Naive thymus-derived CD4-positive, alpha-beta T cell (primary cell): ENCODE measurements around the gene B2M. TPM values are rescaled to one million over a fixed set of nuclear protein-coding genes. Genes with fewer than 3 reads are reported as not detected.
"Not testable (repeated sequence)": the region's sequence is repeated elsewhere in the genome, so short reads cannot be mapped to it uniquely, and the experiment has no call there.

Experiments
- ATAC-seq: fragments of 150-1000 bp; cut with Tn5 transposase; 2 replicates; pipeline ENCODE4 v1.10.0; 2021; ENCODE audit warnings: mild to moderate bottlenecking, moderate library complexity
- CTCF ChIA-PET: fragments of 350-600 bp; sonication (Branson Sonifier 250); formaldehyde crosslinking; loops from one replicate; lab custom pipeline; 2021; ENCODE audit warnings: antibody characterized with exemption; lab: Charles Lee
- POLR2A ChIA-PET: fragments of 350-600 bp; sonication (Branson Sonifier 250); formaldehyde crosslinking; loops from one replicate; lab custom pipeline; 2021; ENCODE audit warnings: antibody characterized with exemption, inconsistent platforms; lab: Charles Lee
- DNase-seq, 9 donors: peaks; one replicate each; pipeline versions ENCODE4 v3.0.0 to v3.0.0-alpha.2; 2020 to 2022; ENCODE audit warnings: mixed read lengths in 1 of 9
- H3K27ac ChIP-seq: one replicate; pipeline ENCODE4 v1.7.0; 2013; ENCODE audit warnings: mild to moderate bottlenecking, low read depth, low read length, moderate library complexity
- H3K27me3 ChIP-seq, 2 donors: one replicate each; pipeline ENCODE4 v1.7.0; 2013; ENCODE audit warnings: low read length in 2 of 2, mild to moderate bottlenecking in 2 of 2, moderate library complexity in 2 of 2; ENCODE audit not compliant: control insufficient read depth in 2 of 2, insufficient read depth in 2 of 2
- H3K36me3 ChIP-seq, 3 experiments: 1 replicate in 2 of 3; 2 replicates in 1 of 3; pipeline ENCODE4 v1.7.0; 2013; ENCODE audit warnings: low read length in 3 of 3, mild to moderate bottlenecking in 3 of 3, moderate library complexity in 1 of 3; ENCODE audit not compliant: insufficient read depth in 3 of 3, control insufficient read depth in 2 of 3
- H3K4me1 ChIP-seq, 2 donors: one replicate each; pipeline ENCODE4 v1.7.0; 2013; ENCODE audit warnings: low read length in 2 of 2, mild to moderate bottlenecking in 2 of 2, moderate library complexity in 1 of 2; ENCODE audit not compliant: control insufficient read depth in 2 of 2, insufficient read depth in 2 of 2
- H3K4me3 ChIP-seq: 2 replicates; pipeline ENCODE4 v1.7.0; 2013; ENCODE audit warnings: mild to moderate bottlenecking, low read length
- H3K9me3 ChIP-seq, 3 experiments: 1 replicate in 2 of 3; 2 replicates in 1 of 3; pipeline ENCODE4 v1.7.0; 2013; ENCODE audit warnings: low read length in 3 of 3; ENCODE audit not compliant: control insufficient read depth in 2 of 3
- H3K27ac Mint-ChIP-seq, 9 donors: one replicate each; pipeline ENCODE4 v1.8.0; 2020 to 2022; ENCODE audit warnings: mixed read lengths in 9 of 9, mild to moderate bottlenecking in 8 of 9, moderate library complexity in 5 of 9, inconsistent platforms in 2 of 9
- H3K27me3 Mint-ChIP-seq, 5 donors: one replicate each; pipeline ENCODE4 v1.8.0; 2021 to 2022; ENCODE audit warnings: mixed read lengths in 5 of 5, mild to moderate bottlenecking in 1 of 5
- H3K36me3 Mint-ChIP-seq, 5 donors: one replicate each; pipeline ENCODE4 v1.8.0; 2020 to 2022; ENCODE audit warnings: mixed read lengths in 5 of 5, mild to moderate bottlenecking in 3 of 5, inconsistent platforms in 1 of 5
- H3K4me1 Mint-ChIP-seq, 7 donors: one replicate each; pipeline ENCODE4 v1.8.0; 2020 to 2022; ENCODE audit warnings: mixed read lengths in 7 of 7, mild to moderate bottlenecking in 3 of 7, inconsistent platforms in 1 of 7
- H3K4me3 Mint-ChIP-seq, 10 donors: one replicate each; pipeline ENCODE4 v1.8.0; 2020 to 2022; ENCODE audit warnings: mild to moderate bottlenecking in 10 of 10, mixed read lengths in 10 of 10, moderate library complexity in 6 of 10, inconsistent platforms in 2 of 10
- H3K9me3 Mint-ChIP-seq, 11 donors: one replicate each; pipeline ENCODE4 v1.8.0; 2020 to 2022; ENCODE audit warnings: mixed read lengths in 11 of 11, mild to moderate bottlenecking in 4 of 11, inconsistent platforms in 1 of 11, moderate library complexity in 1 of 11
- intact Hi-C, 2 donors: fragments of 100-400 bp; cut with micrococcal nuclease; formaldehyde crosslinking; loops; one replicate each; pipeline ENCODE4 v1.15.1; 2023
- polyA plus RNA-seq, 2 donors: library from polyadenylated mRNA; unstranded; fragments of 300-500 nt; fragmentation: Illumina TruSeq; gene quantifications; one replicate each; pipeline ENCODE4 v1.2.3, GENCODE V29; 2021
- total RNA-seq, 6 experiments: library from RNA in 5 of 6; stranded (reverse) in 5 of 6; gene quantifications; 1 replicate in 5 of 6; 2 replicates in 1 of 6; pipeline ENCODE4 v1.2.3 and lab custom pipeline; 2021 to 2026

The B2M gene
- total and polyA plus RNA-seq, 7 experiments from 2014 or later, result 4,325 to 34,374 (median 6,506) TPM

DNA sequence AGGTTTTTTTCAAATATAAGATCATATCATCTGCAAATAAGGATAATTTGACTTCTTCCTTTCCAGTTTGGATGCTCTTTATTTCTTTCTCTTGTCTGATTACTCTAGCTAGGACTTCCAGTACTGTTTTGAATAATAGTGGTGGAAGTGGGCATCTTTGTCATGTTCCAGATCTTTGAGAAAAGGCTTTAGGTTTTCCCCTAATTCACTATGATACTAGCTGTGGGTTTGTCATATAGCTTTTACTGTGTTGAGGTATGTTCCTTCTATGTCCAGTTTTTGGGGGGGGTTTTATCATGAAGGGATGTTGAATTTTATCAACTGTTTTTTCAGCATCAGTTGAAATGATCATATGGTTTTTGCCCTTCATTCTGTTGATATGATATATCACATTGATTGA, 10.6 kb upstream of the B2M start:
- POLR2A ChIA-PET, result interaction anchor here (1.2 to 8.4 kb wide), 6 partner anchors 8 to 32 kb away, joined by 4 to 156 read pairs (median 12); partner anchors contain the start of genes B2M, PATL2 and SPG11
- DNase-seq, H3K4me1 ChIP-seq, H3K27ac ChIP-seq, H3K36me3 ChIP-seq, H3K27ac Mint-ChIP-seq, H3K9me3 ChIP-seq, H3K4me3 Mint-ChIP-seq, ATAC-seq, H3K27me3 ChIP-seq, intact Hi-C loops, H3K4me3 ChIP-seq, CTCF ChIA-PET: not testable (repeated sequence)
- Mint-ChIP-seq H3K27me3 (peaks cover 0 to 20% (median 0%) of the 10 kb centered on the region in 5 donors), H3K9me3 (peaks cover 0 to 61% (median 37%) of the 10 kb centered on the region in 11 donors), H3K4me1 (peaks cover 16 to 48% (median 24%) of the 10 kb centered on the region in 7 donors), H3K36me3 (peaks cover 0 to 52% (median 25%) of the 10 kb centered on the region in 5 donors)

DNA sequence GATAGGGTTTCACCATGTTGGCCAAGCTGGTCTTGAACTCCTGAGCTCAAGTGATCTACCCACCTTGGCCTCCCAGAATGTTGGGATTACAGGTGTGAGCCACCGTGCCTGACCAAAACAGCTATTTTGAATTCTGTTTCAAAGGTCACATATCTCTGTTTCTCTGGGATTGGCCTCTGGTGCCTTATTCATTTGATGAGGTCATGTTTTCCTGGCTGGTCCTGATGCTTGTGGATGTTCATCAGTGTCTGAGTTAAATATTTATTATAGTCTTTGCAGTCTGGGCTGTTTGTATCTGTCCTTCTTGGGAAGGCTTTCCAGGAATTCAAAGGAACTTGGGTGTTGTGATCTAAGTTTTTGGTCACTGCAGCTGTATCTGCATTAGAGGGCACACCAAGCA, 5.3 kb upstream of the B2M start:
- intact Hi-C loops, result no loop called here
- DNase-seq, result no peak
- POLR2A ChIA-PET, result interaction anchor here (1.2 to 39.4 kb wide), 5 partner anchors 8 to 31 kb away, joined by 3 to 3822 read pairs (median 132); partner anchors contain the start of genes SPG11 and TRIM69

DNA sequence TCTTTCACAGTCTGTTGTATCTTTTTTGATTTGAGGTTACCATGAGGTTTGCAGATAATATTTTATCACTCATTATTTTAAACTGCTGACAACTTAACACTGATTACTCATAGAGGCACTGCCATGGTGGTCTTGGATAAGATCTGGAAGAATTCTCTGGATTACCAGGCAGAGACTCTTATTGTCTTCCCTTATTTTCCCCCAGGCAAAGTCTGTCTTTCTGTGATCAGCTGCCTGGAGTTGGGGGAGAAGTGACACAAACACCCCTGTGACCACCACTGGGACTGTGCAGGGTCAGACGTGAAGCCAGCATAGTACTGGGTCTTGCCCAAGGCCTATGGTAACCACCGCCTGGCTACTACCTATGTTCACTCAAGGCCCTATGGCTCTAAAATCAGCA, 4.9 kb upstream of the B2M start:
- H3K27ac Mint-ChIP-seq, result peak overlapping the region in 1 of 9 donors; percentile 18
- ChIA-PET POLR2A (interaction anchor here (0.5 to 39.4 kb wide), 6 partner anchors 8 to 85 kb away, joined by 3 to 3822 read pairs (median 69); partner anchors contain the start of genes SPG11 and TRIM69), CTCF (interaction anchor here (1.1 to 13.5 kb wide), 2 partner anchors 24 to 43 kb away, joined by 4 to 235 read pairs; partner anchors contain the start of gene SPG11)
- Histone ChIP-seq H3K9me3 (no peaks in the 10 kb centered on the region), H3K4me1 (peaks cover 5 to 12% of the 10 kb centered on the region in 2 donors), H3K36me3 (peaks cover 0 to under 1% (median 0%) of the 10 kb centered on the region in 3 experiments), H3K27me3 (no peaks in the 10 kb centered on the region), H3K4me3 (no peak overlapping the region), H3K27ac (no peak overlapping the region)
- H3K27me3 Mint-ChIP-seq, result peaks cover 0 to 4% (median 0%) of the 10 kb centered on the region in 5 donors
- intact Hi-C loops, result no loop called here
- peaks cover 14 to 58% (median 40%) of the 10 kb centered on the region in 7 donors for H3K4me1 Mint-ChIP-seq
- H3K9me3 Mint-ChIP-seq, result peaks cover 0 to 39% (median 17%) of the 10 kb centered on the region in 11 donors
- DNase-seq, result no peak
- ATAC-seq, result no peak
- H3K36me3 Mint-ChIP-seq, result peaks cover 4 to 65% (median 32%) of the 10 kb centered on the region in 5 donors
- no peak overlapping the region for H3K4me3 Mint-ChIP-seq

More for the DNA sequence above, 5.3 kb upstream of the B2M start:
- no peak for ATAC-seq
- Histone ChIP-seq H3K27ac (no peak overlapping the region), H3K36me3 (no peaks in the 10 kb centered on the region), H3K4me1 (peaks cover 5 to 12% of the 10 kb centered on the region in 2 donors), H3K9me3 (no peaks in the 10 kb centered on the region), H3K4me3 (no peak overlapping the region), H3K27me3 (no peaks in the 10 kb centered on the region)
- H3K9me3 Mint-ChIP-seq, result peaks cover 0 to 37% (median 17%) of the 10 kb centered on the region in 11 donors
- H3K36me3 Mint-ChIP-seq, result peaks cover 4 to 64% (median 33%) of the 10 kb centered on the region in 5 donors
- H3K4me1 Mint-ChIP-seq, result peaks cover 14 to 58% (median 40%) of the 10 kb centered on the region in 7 donors
- H3K4me3 Mint-ChIP-seq, result no peak overlapping the region
- peak overlapping the region in 1 of 9 donors; percentile 18 for H3K27ac Mint-ChIP-seq
- CTCF ChIA-PET, result interaction anchor here (0.8 to 13.5 kb wide), 3 partner anchors 22 to 43 kb away, joined by 3 to 235 read pairs (median 4); partner anchors contain the start of gene SPG11
- H3K27me3 Mint-ChIP-seq, result peaks cover 0 to under 1% (median 0%) of the 10 kb centered on the region in 5 donors

- POLR2A ChIA-PET, result interaction anchor here (0.5 to 39.4 kb wide), 6 partner anchors 9 to 85 kb away, joined by 3 to 3822 read pairs (median 68); partner anchors contain the start of genes SPG11 and TRIM69
- Mint-ChIP-seq H3K4me3 (no peak overlapping the region), H3K9me3 (peaks cover 0 to 38% (median 14%) of the 10 kb centered on the region in 11 donors), H3K27ac (peak overlapping the region in 2 of 9 donors; percentile 26 to 63), H3K4me1 (peaks cover 14 to 54% (median 40%) of the 10 kb centered on the region in 7 donors), H3K36me3 (peaks cover 4 to 65% (median 34%) of the 10 kb centered on the region in 5 donors), H3K27me3 (peaks cover 0 to 6% (median 0%) of the 10 kb centered on the region in 5 donors)
- ATAC-seq (no peak), DNase-seq (no peak)
- Histone ChIP-seq H3K9me3 (no peaks in the 10 kb centered on the region), H3K27ac (no peak overlapping the region), H3K4me1 (peaks cover 5 to 12% of the 10 kb centered on the region in 2 donors), H3K36me3 (peaks cover 0 to 7% (median under 1%) of the 10 kb centered on the region in 3 experiments), H3K27me3 (no peaks in the 10 kb centered on the region), H3K4me3 (no peak overlapping the region)
- CTCF ChIA-PET, result interaction anchor here (0.8 to 13.5 kb wide), 2 partner anchors 10 to 44 kb away, joined by 3 to 235 read pairs; partner anchors contain the start of gene SPG11
- intact Hi-C loops, result no loop called here
Observed at GRCh38 chr15:44706946-44707636, 4.2 kb upstream of the B2M start.

GRCh38 chr15:44710236-44711095, 851 bp upstream of the B2M start:
- intact Hi-C loops, result loop anchor here (1.0 to 5.0 kb wide), 10 partner anchors 16 to 1198 kb away; partner anchors contain the start of genes SPG11 (in 2 of the 2) and EIF3J (in 1 of the 2)
- H3K27ac Mint-ChIP-seq, result peak overlapping the region; percentile 98 to 100 (median 100)
- peak overlapping the region; percentile 93 to 100 (median 98) for H3K4me3 Mint-ChIP-seq
- peak overlapping the region; percentile 95 for H3K27ac ChIP-seq
- peaks cover 5 to 16% of the 10 kb centered on the region in 2 donors for H3K4me1 ChIP-seq
- CTCF ChIA-PET, result interaction anchor here (0.7 to 13.5 kb wide), 16 partner anchors 11 to 133 kb away, joined by 3 to 235 read pairs (median 8); partner anchors contain the start of genes SPG11 and TRIM69
- H3K36me3 ChIP-seq, result peaks cover 16 to 33% (median 17%) of the 10 kb centered on the region in 3 experiments
- H3K4me1 Mint-ChIP-seq, result peaks cover 24 to 69% (median 46%) of the 10 kb centered on the region in 7 donors
- H3K27me3 Mint-ChIP-seq, result peaks cover 0 to 17% (median 0%) of the 10 kb centered on the region in 5 donors
- POLR2A ChIA-PET, result interaction anchor here (0.7 to 39.4 kb wide), 26 partner anchors 7 to 283 kb away, joined by 3 to 3822 read pairs (median 6); partner anchors contain the start of genes CTDSPL2, EIF3J, SPG11 and TRIM69
- H3K9me3 Mint-ChIP-seq, result peaks cover 0 to 17% (median 3%) of the 10 kb centered on the region in 11 donors
- ATAC-seq (peak; percentile 10), DNase-seq (peak in 5 of 9 donors; percentile 39 to 59 (median 53))
- no peaks in the 10 kb centered on the region for H3K27me3 ChIP-seq
- H3K36me3 Mint-ChIP-seq, result peaks cover 12 to 71% (median 55%) of the 10 kb centered on the region in 5 donors
- peak overlapping the region; percentile 83 for H3K4me3 ChIP-seq
- no peaks in the 10 kb centered on the region for H3K9me3 ChIP-seq
